Putamen (tissue), 1 donor: ENCODE measurements around the gene ARHGAP40.

ENCODE experiments used
- DNase-seq: peaks from one replicate; pipeline ENCODE4 v3.0.0-alpha.2; 2016; ENCODE audit warnings: low spot score

The ARHGAP40 gene

GRCh38 chr20:38601216-38602184, at the start of gene ARHGAP40:
TSS of gene ARHGAP40 (plus strand) at chr20:38601809.
- DNase-seq = peak; percentile 34

DNA sequence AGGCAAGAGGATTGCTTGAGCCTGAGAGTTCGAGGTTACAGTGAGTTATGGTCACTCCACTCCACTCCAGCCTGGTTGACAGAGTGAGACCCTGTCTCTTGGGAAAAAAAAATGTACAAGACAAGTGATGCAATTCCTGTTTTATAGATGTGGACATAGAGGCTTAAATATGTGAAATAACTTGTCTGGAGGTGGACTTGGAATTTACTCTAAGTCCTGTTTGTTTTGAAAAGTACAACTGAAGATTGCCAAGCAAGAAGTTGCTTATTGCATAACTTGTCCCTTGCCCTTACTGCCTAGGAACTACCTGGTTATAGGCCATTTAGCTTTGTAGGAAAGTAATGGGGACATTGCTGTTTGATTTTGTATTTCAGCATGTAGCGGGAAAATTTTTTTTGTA, 46.6 kb upstream of the ARHGAP40 start:
- DNase-seq = no peak

DNA sequence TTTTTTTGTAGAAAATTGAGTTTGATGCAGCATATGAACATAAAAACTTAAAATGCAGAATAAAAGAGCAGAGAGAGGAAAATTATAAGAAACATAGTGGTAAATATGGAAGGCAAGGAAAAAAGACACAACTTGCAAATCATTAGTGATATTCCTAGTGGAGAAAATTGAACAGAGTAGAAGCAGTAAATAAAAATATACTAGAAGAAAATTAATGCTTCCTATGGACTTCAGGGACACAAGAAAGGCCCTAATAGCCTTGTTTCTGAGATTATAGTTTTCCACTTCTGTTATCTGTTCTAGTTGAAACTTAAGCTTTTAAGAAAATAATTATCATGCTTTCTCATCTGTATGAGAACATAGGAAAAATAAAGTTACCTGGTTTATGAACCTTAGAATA, 46.2 kb upstream of the ARHGAP40 start:
- DNase-seq = no peak

- DNase-seq = no peak
Observed at GRCh38 chr20:38557174-38557573, 44.4 kb upstream of the ARHGAP40 start.

DNA sequence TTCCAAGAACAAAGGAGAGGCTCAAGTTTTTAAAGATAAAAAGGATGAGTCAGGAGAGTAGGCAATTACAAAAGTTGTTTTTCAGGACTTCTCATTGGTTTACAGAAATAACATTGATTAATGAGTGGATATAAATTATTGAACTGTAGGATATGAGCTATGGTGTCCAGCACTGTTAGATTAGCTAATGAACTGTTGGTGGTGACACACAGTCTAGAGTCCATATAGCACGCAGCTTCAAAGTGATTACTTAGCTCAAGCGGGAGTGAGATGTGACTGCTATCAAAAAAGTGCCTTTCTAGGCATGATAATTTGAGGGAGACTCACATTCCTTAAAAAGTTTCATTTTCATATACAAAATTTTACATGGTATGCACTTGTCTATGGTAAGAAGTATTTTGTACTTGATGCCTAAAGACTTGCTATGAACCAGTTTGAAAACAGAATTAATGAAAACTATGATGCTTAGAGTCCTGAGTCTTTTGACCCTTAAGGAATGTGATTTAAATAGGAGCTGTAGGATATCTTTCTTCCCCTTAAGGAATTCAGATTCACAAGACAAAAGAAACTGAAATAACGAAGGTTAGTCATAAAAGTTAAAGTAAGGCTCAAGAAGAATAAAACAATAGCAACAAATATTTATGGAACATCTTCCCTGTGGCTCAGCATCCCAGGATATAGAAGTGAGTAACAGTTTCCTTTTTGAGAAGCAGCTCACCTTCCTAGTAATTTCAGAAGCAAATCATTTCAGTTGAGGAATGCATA, 42.8 kb upstream of the ARHGAP40 start:
- DNase-seq = no peak

DNA sequence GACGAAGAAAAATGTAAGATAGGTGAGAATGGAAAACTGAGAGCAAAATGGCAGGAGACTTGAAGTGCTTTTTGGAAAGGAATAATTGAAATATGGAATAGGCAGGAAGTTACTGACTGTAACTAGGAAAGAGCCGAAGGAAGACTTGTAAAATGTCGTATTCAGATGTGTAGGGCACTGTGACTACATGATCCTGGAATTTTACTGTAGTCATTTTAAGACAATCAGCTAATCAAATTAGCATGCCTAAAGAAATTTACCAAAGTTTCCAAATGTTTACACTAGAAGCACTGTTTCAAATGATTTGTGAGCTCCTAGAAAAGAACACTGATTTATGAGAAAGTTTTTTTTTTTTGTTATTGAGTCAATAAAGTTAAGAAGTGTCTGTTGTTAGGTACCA, 41.8 kb upstream of the ARHGAP40 start:
- DNase-seq = no peak

DNA sequence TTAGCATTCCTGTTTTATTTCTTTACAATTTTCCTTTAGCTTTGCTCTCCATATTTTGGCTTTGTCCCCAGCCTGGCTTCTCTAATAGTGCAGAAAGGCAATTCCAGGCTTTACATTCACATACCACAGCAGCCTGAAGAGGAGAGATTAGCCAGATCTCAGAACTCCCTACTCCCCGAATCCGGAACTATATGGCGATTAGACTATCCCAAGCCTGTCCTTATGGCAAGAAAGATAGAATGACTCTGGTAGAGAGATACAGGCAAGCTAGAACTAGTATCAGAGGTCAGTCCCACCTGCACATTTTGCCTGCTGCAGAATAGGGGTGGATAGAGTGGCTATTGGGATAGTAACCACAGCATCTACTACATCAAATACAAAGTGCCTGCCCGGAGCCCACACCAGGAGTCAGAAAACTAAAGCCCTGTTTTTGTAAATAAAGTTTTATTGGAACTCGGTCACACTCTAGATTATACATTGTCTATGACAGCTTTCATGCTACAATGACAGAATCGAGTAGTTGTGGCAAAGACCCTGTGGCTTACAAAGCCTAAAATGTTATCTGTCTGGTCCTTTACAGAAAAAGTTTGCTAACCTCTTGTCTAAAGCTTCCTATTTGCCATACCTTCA, 37.7 kb upstream of the ARHGAP40 start:
- no peak for DNase-seq

DNA sequence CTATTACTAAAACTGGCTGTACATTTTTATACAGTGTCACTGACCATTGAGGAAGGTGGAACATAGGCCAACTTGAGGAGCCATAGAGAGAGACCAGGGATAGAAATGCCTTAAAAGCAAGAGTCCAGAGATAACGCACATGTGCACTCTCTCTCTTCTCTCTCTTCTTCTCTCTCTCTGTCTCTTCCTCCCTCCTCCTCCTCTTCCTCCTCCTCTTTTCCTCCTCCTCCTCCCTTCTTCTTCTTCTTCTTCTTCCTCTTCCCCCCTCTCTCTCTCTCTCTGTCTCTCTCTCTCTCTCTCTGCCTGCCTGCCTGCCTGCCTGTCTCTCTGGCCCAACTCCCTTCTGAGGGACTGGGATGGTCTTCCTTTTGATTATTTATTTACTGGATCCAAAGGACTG, 36.9 kb upstream of the ARHGAP40 start:
- no peak for DNase-seq

- DNase-seq = no peak
Observed at GRCh38 chr20:38566036-38566598, 35.5 kb upstream of the ARHGAP40 start.

GRCh38 chr20:38569747-38570525, 31.7 kb upstream of the ARHGAP40 start:
- no peak for DNase-seq

DNA sequence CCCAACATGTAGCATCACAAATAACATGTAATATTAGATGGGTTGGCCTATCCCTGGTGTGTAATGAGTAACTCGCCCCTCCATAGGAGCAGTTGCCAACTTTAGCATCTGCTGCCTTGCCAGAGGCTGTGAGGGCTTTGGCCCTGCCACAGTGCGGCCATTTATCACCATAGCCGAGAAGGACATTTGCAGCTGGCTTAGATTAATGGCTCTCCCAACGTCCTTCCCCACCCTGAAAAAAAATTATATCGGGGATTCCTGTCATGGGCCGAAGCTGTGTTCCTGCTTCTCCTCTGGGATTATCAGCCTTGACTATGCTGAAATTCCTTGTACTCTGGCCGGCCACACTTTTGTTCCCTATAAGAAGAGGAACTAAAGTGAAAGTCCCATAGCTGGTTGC, 28.2 kb upstream of the ARHGAP40 start:
- DNase-seq = peak; percentile 21

- no peak for DNase-seq
Observed at GRCh38 chr20:38579219-38579910, 22.2 kb upstream of the ARHGAP40 start.

DNA sequence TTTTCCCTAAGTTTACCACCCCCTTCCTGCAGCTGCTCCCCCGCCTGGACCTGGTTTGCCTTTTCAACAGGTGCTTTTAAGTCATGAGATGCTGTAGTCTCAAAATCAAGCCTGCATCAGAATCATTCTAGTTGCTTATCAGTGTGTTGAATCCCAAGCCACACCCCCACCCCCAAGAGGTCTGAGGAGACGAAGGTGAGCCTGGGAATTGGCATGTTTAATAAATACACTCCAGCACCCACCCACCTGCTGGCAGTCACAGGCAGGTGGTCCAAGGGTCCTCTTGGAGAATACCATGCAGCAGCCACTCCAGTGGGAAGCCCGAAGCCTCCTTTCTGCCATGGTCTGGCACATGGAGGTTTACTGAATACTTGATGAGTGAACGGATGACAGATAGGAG, 21.7 kb upstream of the ARHGAP40 start:
- DNase-seq = no peak

- DNase-seq = peak; percentile 74
Observed at GRCh38 chr20:38581013-38581412, 20.6 kb upstream of the ARHGAP40 start, which contains the start of gene ADIG. TSS of gene ADIG (plus strand) at chr20:38581197. CDS start at chr20:38581251, 54 bp downstream.

GRCh38 chr20:38581830-38582358, 19.7 kb upstream of the ARHGAP40 start:
- DNase-seq = no peak

GRCh38 chr20:38583306-38583705, 18.3 kb upstream of the ARHGAP40 start:
- no peak for DNase-seq

GRCh38 chr20:38584099-38584763, 17.4 kb upstream of the ARHGAP40 start:
- no peak for DNase-seq

GRCh38 chr20:38585404-38586180, 16.0 kb upstream of the ARHGAP40 start:
- DNase-seq = no peak

DNA sequence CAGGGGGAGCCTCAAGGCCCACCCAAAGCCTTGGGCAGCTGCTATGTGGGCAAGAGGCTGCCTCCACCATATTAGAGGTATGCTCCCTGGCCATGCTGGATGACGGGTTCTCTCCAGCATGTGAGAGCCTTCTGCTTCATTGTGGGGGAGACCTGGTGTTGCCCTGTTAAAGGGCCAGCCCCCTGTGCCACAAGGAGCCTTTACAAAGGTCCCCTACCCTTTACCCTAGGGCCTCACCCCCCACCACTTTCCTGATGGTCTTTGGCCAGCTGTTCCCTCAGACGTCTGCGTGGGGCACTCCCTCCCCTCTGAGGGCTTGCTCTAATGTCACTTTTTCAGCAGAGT, 15.5 kb upstream of the ARHGAP40 start:
- DNase-seq = no peak
